PC-3 (cell line): ENCODE measurements around the gene PSMA3. TPM values are rescaled to one million over a fixed set of nuclear protein-coding genes. Genes with fewer than 3 reads are reported as not detected.
"Not testable (repeated sequence)": the region's sequence is repeated elsewhere in the genome, so short reads cannot be mapped to it uniquely, and the experiment has no call there.

ENCODE experiments used
- ATAC-seq: fragments of 200-7000 bp; cut with Tn5 transposase; 2 replicates; pipeline ENCODE4 v1.9.1; 2020; ENCODE audit warnings: mild to moderate bottlenecking, moderate library complexity
- BruUV-seq: library from RNA; stranded (reverse); fragments of 400-500 nt; replicated peaks from 2 replicates; lab custom pipeline; 2021; lab: Mats Ljungman, UMichigan
- CTCF ChIA-PET: fragments of 300-600 bp; sonication (Branson Sonifier 250); formaldehyde crosslinking; loops from one replicate; lab custom pipeline; 2022; ENCODE audit warnings: antibody characterized with exemption; lab: Charles Lee
- POLR2A ChIA-PET: fragments of 300-600 bp; sonication (Branson Sonifier 250); formaldehyde crosslinking; loops from one replicate; lab custom pipeline; 2022; ENCODE audit warnings: antibody characterized with exemption; ENCODE audit not compliant: unreplicated experiment; lab: Charles Lee
- DNase-seq: peaks from one replicate; pipeline ENCODE4 v3.0.0-alpha.2; 2015
- H2AFZ ChIP-seq: fragments of 300-600 bp; sonication (generic); 2 replicates; pipeline ENCODE4 v1.6.0; 2016; ENCODE audit warnings: antibody characterized with exemption, low read length
- H3F3A ChIP-seq: fragments of 300-600 bp; sonication (generic); one replicate; pipeline ENCODE4 v1.6.0; 2017; ENCODE audit warnings: antibody characterized with exemption, low read length, control low read depth, mild to moderate bottlenecking; ENCODE audit not compliant: unreplicated experiment
- H3K27ac ChIP-seq: fragments of 300-600 bp; sonication (generic); 2 replicates; pipeline ENCODE4 v1.5.1; 2016; ENCODE audit warnings: mild to moderate bottlenecking, low read length
- H3K27me3 ChIP-seq: fragments of 300-600 bp; sonication (generic); 2 replicates; pipeline ENCODE4 v1.6.1; 2016; ENCODE audit warnings: low read length, mixed read lengths
- H3K36me3 ChIP-seq: fragments of 300-600 bp; sonication (generic); 2 replicates; pipeline ENCODE4 v1.6.1; 2016; ENCODE audit warnings: low read depth, mixed run types, low read length, mixed read lengths
- H3K4me1 ChIP-seq: fragments of 300-600 bp; sonication (generic); 2 replicates; pipeline ENCODE4 v1.5.1; 2016; ENCODE audit warnings: low read length; ENCODE audit not compliant: insufficient read depth
- H3K4me2 ChIP-seq: fragments of 300-600 bp; sonication (generic); 2 replicates; pipeline ENCODE4 v1.6.0; 2016; ENCODE audit warnings: low read length
- H3K4me3 ChIP-seq: fragments of 300-600 bp; sonication (generic); 2 replicates; pipeline ENCODE4 v1.5.1; 2016; ENCODE audit warnings: mild to moderate bottlenecking, low read length, mixed read lengths
- H3K79me2 ChIP-seq: fragments of 300-600 bp; sonication (generic); 2 replicates; pipeline ENCODE4 v1.6.1; 2017; ENCODE audit warnings: low read length, mixed read lengths
- H3K9ac ChIP-seq: fragments of 300-600 bp; sonication (generic); 2 replicates; pipeline ENCODE4 v1.6.0; 2016; ENCODE audit warnings: mild to moderate bottlenecking, low read length
- H3K9me2 ChIP-seq: fragments of 300-600 bp; sonication (generic); replicated peaks from 2 replicates; pipeline ENCODE4 v1.6.1; 2016; ENCODE audit warnings: mixed run types, low read length, mixed read lengths
- H3K9me3 ChIP-seq: fragments of 300-600 bp; sonication (generic); 2 replicates; pipeline ENCODE4 v1.6.1; 2016; ENCODE audit warnings: low read length, mixed read lengths
- H4K20me1 ChIP-seq: fragments of 300-600 bp; sonication (generic); 2 replicates; pipeline ENCODE4 v1.6.1; 2016; ENCODE audit warnings: low read length, mixed read lengths
- EZH2 ChIP-seq: fragments of 300-600 bp; sonication (generic); IDR thresholded peaks from one replicate; pipeline ENCODE4 v1.6.1; 2017; ENCODE audit warnings: antibody characterized with exemption, mild to moderate bottlenecking, low read length; ENCODE audit not compliant: unreplicated experiment
- EZH2phosphoT487 ChIP-seq: fragments of 300-600 bp; sonication (generic); IDR thresholded peaks from 2 replicates; pipeline ENCODE4 v1.6.1; 2018; ENCODE audit warnings: mild to moderate bottlenecking, antibody characterized with exemption, low read length, borderline replicate concordance
- intact Hi-C: fragments of 100-400 bp; cut with micrococcal nuclease; formaldehyde crosslinking; loops from 2 replicates; pipeline ENCODE4 v1.9.0; 2023
- total RNA-seq: library from RNA; depleted of rRNA; stranded (reverse); fragments of >200 nt; gene quantifications from 2 replicates; pipeline ENCODE4 v1.2.3, GENCODE V29; 2014
- TF ChIP-seq, protein P1 (sequence below): fragments of 300-600 bp; sonication (generic); conservative IDR thresholded peaks from 2 replicates; pipeline ENCODE4 v1.5.1; 2017; ENCODE audit warnings: antibody characterized with exemption, low read depth, mild to moderate bottlenecking, low read length

Gene PSMA3
- total RNA-seq, 1 experiment from 2014 or later: 669 TPM

DNA sequence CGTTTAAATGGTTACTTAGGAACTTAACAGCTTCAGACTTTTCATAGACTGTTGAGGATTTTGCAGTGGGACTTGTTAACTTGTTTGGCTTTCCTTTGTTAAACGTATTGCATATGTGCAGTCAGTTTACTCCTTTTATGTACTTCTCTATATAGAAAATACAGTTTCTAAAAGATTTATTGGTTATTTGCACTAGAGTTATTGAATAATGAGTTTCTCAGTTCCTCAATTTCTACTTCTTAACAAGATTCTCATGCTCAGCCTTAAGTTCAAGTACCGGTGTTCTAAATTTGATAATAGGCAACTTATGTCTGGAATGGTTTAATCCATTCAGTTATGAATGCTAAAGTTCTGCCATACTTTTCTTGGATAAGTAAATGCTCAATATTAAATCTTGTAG lies 919 bp downstream of the PSMA3 start:
- Histone ChIP-seq H4K20me1 (peaks cover 38% of the 10 kb centered on the region), H2AFZ (no peak overlapping the region; the same call in 1 of the 2 replicates), H3K4me1 (peaks cover 25% of the 10 kb centered on the region), H3K9ac (peak overlapping the region; percentile 90), H3K27ac (peak overlapping the region; percentile 87), H3K4me3 (peak overlapping the region; percentile 76), H3K9me3 (no peaks in the 10 kb centered on the region), H3K79me2 (peaks cover 59% of the 10 kb centered on the region), H3K36me3 (peaks cover 31% of the 10 kb centered on the region), H3K4me2 (peak overlapping the region; percentile 79), H3K9me2 (no peaks in the 10 kb centered on the region), H3F3A (peaks cover 14% of the 10 kb centered on the region), H3K27me3 (no peaks in the 10 kb centered on the region)
- TF ChIP-seq EZH2phosphoT487 (no peak), EZH2 (no peak)
- TF ChIP-seq, protein P1, sequence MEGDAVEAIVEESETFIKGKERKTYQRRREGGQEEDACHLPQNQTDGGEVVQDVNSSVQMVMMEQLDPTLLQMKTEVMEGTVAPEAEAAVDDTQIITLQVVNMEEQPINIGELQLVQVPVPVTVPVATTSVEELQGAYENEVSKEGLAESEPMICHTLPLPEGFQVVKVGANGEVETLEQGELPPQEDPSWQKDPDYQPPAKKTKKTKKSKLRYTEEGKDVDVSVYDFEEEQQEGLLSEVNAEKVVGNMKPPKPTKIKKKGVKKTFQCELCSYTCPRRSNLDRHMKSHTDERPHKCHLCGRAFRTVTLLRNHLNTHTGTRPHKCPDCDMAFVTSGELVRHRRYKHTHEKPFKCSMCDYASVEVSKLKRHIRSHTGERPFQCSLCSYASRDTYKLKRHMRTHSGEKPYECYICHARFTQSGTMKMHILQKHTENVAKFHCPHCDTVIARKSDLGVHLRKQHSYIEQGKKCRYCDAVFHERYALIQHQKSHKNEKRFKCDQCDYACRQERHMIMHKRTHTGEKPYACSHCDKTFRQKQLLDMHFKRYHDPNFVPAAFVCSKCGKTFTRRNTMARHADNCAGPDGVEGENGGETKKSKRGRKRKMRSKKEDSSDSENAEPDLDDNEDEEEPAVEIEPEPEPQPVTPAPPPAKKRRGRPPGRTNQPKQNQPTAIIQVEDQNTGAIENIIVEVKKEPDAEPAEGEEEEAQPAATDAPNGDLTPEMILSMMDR: no peak
- intact Hi-C loops: loop anchor here (10.0 kb wide), 1 partner anchor 1239 kb away; the partner anchor contains the start of genes JKAMP and L3HYPDH
- POLR2A ChIA-PET: no interaction called here
- DNase-seq (no peak), ATAC-seq (no peak)
- CTCF ChIA-PET: no interaction called here
- BruUV-seq: no TSS peak

DNA sequence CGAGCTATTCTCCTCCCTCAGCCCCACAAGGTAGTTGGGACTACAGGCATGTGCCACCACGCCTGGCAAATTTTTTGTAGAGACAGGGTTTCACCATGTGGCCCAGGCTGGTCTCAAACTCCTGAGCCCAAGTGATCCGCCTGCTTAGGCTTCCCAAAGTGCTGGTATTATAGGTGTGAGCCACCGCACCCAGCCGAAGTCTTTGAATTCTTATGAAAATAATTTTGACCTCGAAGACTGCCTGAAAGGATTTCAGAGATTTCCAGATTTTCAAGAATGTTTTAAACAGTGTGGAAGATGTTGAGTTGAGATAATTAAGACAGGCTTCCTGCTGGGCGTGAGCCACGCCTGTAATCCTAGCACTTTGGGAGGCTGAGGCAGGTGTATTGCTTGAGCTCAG lies 5.0 kb downstream of the PSMA3 start:
- peaks cover 16% of the 10 kb centered on the region for H3K4me1 ChIP-seq
- H3K36me3 ChIP-seq: peaks cover 68% of the 10 kb centered on the region
- H3K4me3 ChIP-seq: no peak overlapping the region
- H3K27ac ChIP-seq: no peak overlapping the region
- H3K9me3 ChIP-seq: no peaks in the 10 kb centered on the region
- CTCF ChIA-PET: no interaction called here
- H3K9me2 ChIP-seq: no peaks in the 10 kb centered on the region
- peaks cover 96% of the 10 kb centered on the region for H3K79me2 ChIP-seq
- peaks cover 21% of the 10 kb centered on the region for H3F3A ChIP-seq
- no peaks in the 10 kb centered on the region for H3K27me3 ChIP-seq
- TF ChIP-seq EZH2 (no peak), EZH2phosphoT487 (no peak)
- TF ChIP-seq, protein P1: no peak
- POLR2A ChIA-PET: no interaction called here
- intact Hi-C loops: loop anchor here (10.0 kb wide), 1 partner anchor 1235 kb away; the partner anchor contains the start of genes JKAMP and L3HYPDH
- BruUV-seq: no TSS peak
- no peak overlapping the region for H2AFZ ChIP-seq
- peaks cover 67% of the 10 kb centered on the region for H4K20me1 ChIP-seq
- DNase-seq (no peak), ATAC-seq (no peak)
- no peak overlapping the region for H3K4me2 ChIP-seq
- H3K9ac ChIP-seq: no peak overlapping the region

DNA sequence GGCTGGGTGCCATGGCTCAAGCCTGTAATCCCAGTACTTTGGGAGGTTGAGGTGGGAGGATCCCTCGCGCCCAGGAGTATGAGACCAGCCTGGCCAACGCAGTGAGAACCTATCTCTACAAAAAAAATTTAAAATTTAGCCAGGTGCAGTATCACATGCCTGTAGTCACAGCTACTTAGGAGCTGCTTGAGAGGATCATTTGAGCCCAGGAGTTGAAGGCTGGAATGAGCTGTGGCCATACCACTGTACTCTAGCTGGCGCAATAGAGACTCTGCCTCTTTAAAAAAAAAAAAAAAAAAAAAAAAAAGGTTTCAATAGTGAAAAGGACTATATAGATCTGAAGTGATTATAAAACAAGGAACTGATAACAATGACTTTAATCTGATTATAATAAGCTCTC lies 13.5 kb downstream of the PSMA3 start:
- BruUV-seq: no TSS peak
- no peak overlapping the region for H3K4me2 ChIP-seq
- H3K79me2 ChIP-seq: peaks cover 52% of the 10 kb centered on the region
- H3K27ac ChIP-seq: no peak overlapping the region
- no peak overlapping the region for H2AFZ ChIP-seq
- H3K36me3 ChIP-seq: peaks cover 83% of the 10 kb centered on the region
- H3K9me3 ChIP-seq: no peaks in the 10 kb centered on the region
- H3K27me3 ChIP-seq: no peaks in the 10 kb centered on the region
- H3F3A ChIP-seq: peaks cover 15% of the 10 kb centered on the region
- H3K9ac ChIP-seq: no peak overlapping the region
- peaks cover 29% of the 10 kb centered on the region for H4K20me1 ChIP-seq
- DNase-seq (no peak), ATAC-seq (peak; percentile 58)
- ChIA-PET POLR2A (interaction anchor here (0.5 kb wide), 1 partner anchor 185 kb away, joined by 4 read pairs; no protein-coding TSS in a partner anchor), CTCF (interaction anchor here (0.6 kb wide), 1 partner anchor 150 kb away, joined by 9 read pairs; no protein-coding TSS in a partner anchor)
- intact Hi-C loops: no loop called here
- TF ChIP-seq, protein P1: no peak; the same call in 1 of the 2 replicates
- TF ChIP-seq EZH2 (no peak), EZH2phosphoT487 (no peak)
- no peak overlapping the region for H3K4me3 ChIP-seq
- no peaks in the 10 kb centered on the region for H3K9me2 ChIP-seq
- H3K4me1 ChIP-seq: no peaks in the 10 kb centered on the region

DNA sequence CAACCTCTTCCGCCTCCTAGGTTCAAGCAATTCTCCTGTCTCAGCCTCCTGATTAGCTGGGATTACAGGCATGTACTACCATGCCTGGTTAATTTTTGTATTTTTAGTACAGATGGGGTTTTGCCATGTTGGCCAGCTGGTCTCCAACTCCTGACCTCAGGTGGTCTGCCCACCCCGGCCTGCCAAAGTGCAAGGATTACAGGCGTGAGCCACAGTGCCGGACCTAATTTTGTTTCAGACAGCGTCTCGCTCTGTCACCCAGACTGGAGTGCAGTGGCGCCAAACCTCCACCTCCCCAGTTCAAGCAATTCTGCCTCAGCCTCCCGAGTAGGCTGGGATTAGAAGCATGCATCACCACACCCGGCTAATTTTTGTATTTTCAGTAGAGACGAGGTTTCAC lies 17.4 kb downstream of the PSMA3 start:
- BruUV-seq, ATAC-seq, H3K27ac ChIP-seq, H3K4me1 ChIP-seq, POLR2A ChIA-PET, H3K4me3 ChIP-seq, H3K4me2 ChIP-seq, H3K27me3 ChIP-seq, H3K9me3 ChIP-seq, H2AFZ ChIP-seq, H3K9ac ChIP-seq, intact Hi-C loops, CTCF ChIA-PET, DNase-seq, H3K9me2 ChIP-seq: not testable (repeated sequence)
- Histone ChIP-seq H3K79me2 (peaks cover 22% of the 10 kb centered on the region; the same call in 1 of the 2 replicates), H4K20me1 (peaks cover 33% of the 10 kb centered on the region), H3F3A (peaks cover 31% of the 10 kb centered on the region), H3K36me3 (peaks cover 94% of the 10 kb centered on the region)
